OCI-LY7 (cell line): ENCODE results near the gene NDUFA7.

ENCODE experiments used
- CTCF ChIP-seq: fragments of 200-600 bp; sonication (generic); conservative IDR thresholded peaks from 2 replicates; pipeline ENCODE4 v1.5.1; 2014; ENCODE audit warnings: mild to moderate bottlenecking, antibody characterized with exemption, low read length, moderate library complexity, mixed read lengths
- EZH2phosphoT487 ChIP-seq: fragments of 200-600 bp; sonication (generic); IDR thresholded peaks from 2 replicates; pipeline ENCODE4 v1.6.1; 2018; ENCODE audit warnings: low read depth, borderline replicate concordance, mild to moderate bottlenecking, mixed run types, antibody characterized with exemption, low read length, moderate library complexity, mixed read lengths

GRCh38 chr19:8337728-8338127, 16.6 kb upstream of the NDUFA7 start:
- TF ChIP-seq CTCF = no peak
- no peak for TF ChIP-seq EZH2phosphoT487
